GM20000 (cell line): Measurements from ENCODE around the gene AGA.

ENCODE experiments used
- DNase-seq: peaks from one replicate; pipeline ENCODE4 v3.0.0; 2012; ENCODE audit warnings: low spot score
- TF ChIP-seq, protein P1 (sequence below): IDR thresholded peaks from 2 replicates; pipeline ENCODE4 v1.5.1; 2012; ENCODE audit warnings: mild to moderate bottlenecking, control low read depth; ENCODE audit errors: extremely low read depth, missing control alignments

Gene AGA

GRCh38 chr4:177427192-177427591, 15.0 kb downstream of the AGA start:
- TF ChIP-seq, protein P1, sequence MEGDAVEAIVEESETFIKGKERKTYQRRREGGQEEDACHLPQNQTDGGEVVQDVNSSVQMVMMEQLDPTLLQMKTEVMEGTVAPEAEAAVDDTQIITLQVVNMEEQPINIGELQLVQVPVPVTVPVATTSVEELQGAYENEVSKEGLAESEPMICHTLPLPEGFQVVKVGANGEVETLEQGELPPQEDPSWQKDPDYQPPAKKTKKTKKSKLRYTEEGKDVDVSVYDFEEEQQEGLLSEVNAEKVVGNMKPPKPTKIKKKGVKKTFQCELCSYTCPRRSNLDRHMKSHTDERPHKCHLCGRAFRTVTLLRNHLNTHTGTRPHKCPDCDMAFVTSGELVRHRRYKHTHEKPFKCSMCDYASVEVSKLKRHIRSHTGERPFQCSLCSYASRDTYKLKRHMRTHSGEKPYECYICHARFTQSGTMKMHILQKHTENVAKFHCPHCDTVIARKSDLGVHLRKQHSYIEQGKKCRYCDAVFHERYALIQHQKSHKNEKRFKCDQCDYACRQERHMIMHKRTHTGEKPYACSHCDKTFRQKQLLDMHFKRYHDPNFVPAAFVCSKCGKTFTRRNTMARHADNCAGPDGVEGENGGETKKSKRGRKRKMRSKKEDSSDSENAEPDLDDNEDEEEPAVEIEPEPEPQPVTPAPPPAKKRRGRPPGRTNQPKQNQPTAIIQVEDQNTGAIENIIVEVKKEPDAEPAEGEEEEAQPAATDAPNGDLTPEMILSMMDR, result no peak

GRCh38 chr4:177419434-177419833, 22.8 kb downstream of the AGA start:
- TF ChIP-seq, protein P1, result no peak
- no peak for DNase-seq

More at GRCh38 chr4:177427192-177427591, 15.0 kb downstream of the AGA start:
- no peak for DNase-seq

DNA sequence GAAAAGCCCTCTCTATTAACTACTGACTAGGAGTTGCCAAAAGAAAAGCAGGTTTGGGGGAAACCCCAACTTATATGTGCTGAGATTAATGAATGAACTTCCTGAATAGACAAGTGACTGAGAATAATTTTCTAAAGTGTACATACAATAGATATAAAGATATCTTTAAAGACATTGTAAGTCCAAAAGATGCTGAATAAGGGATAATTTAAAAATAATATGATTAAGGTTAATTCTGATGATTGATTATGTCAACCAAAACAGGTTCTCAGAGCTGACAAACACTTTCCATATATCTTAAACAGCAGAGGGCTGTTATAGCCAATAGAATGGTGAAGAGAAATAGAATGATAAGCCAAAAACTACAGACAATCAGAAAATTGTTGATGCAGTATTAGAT, 28.6 kb downstream of the AGA start:
- DNase-seq, result no peak
- TF ChIP-seq, protein P1, result no peak

- DNase-seq, result no peak
- TF ChIP-seq, protein P1, result no peak
These were observed 29.2 kb downstream of the AGA start for GRCh38 chr4:177413076-177413475.

GRCh38 chr4:177411996-177412395, 30.2 kb downstream of the AGA start:
- DNase-seq, result no peak
- TF ChIP-seq, protein P1, result no peak

DNA sequence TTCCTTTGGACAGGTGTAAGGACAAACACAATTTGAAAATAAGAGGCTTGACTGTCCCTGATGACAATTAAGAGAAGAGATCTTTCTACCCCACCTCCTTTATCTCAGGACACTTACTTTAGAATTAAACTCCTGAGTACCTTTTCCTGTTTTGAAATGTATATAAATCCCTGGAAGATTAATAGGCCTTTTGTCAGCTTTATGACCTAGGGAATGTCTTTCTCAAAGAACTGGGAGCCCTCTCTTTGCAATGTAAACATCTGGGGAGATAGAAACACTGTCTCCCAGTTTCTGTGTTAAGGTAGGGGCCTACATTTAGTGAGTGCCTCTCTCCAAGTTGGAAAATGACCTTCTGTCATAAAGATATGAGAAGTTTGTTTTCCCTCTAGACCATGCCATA, 31.7 kb downstream of the AGA start:
- TF ChIP-seq, protein P1, result no peak
- no peak for DNase-seq

DNA sequence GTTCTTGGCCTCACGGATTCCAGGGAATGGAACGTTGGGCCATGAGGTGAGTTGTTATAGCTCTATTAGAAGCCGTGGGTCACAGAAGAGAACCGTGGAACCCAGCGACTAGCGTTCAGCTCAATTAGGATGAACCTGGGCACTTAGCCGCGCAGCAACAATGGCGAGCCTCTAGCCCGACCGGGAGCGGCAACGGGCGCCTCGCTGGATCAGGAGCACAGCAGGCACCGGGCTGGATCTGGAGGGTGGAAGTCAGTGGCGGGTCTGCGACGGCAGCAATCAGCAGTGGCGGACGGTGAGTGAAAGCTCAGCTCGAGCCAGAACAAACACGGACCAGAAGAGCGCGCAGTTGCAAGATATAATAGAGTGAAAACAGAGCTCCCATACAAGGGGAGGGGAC, 34.2 kb downstream of the AGA start:
- DNase-seq, result no peak
- TF ChIP-seq, protein P1, result no peak
